HepG2 (cell line): Measurements from ENCODE around the gene SLC25A22. TPM values are rescaled to one million over a fixed set of nuclear protein-coding genes. Genes with fewer than 3 reads are reported as not detected.

Experiments
- ATAD3A ChIP-seq: sonication (generic); formaldehyde crosslinking; IDR thresholded peaks from 2 replicates; pipeline ENCODE4 v1.4.0; 2020; ENCODE audit warnings: missing genetic modification reagents
- CBX1 ChIP-seq: IDR thresholded peaks from one replicate; pipeline ENCODE4 v1.6.1; 2016; ENCODE audit warnings: antibody characterized with exemption, low read depth
- FOXM1 ChIP-seq: sonication (generic); formaldehyde crosslinking; IDR thresholded peaks from 2 replicates; pipeline ENCODE4 v1.5.0; 2020; ENCODE audit warnings: missing genetic modification reagents
- HIVEP1 ChIP-seq: sonication (generic); formaldehyde crosslinking; IDR thresholded peaks from 2 replicates; pipeline ENCODE4 v1.4.0; 2020; ENCODE audit warnings: mild to moderate bottlenecking, missing genetic modification reagents
- MED8 ChIP-seq: sonication (generic); formaldehyde crosslinking; IDR thresholded peaks from 2 replicates; pipeline ENCODE4 v1.8.1; 2023; ENCODE audit warnings: mild to moderate bottlenecking, missing genetic modification reagents; ENCODE audit not compliant: insufficient replicate concordance
- PRMT3 ChIP-seq: sonication (generic); formaldehyde crosslinking; IDR thresholded peaks from 2 replicates; pipeline ENCODE4 v1.8.1; 2022; ENCODE audit warnings: low read depth, mild to moderate bottlenecking, moderate library complexity, missing genetic modification reagents, borderline replicate concordance
- SRSF4 ChIP-seq: fragments of 200-400 bp; formaldehyde crosslinking; IDR thresholded peaks from one replicate; pipeline ENCODE4 v1.6.1; 2018; ENCODE audit warnings: mild to moderate bottlenecking, low read depth, low read length, moderate library complexity; ENCODE audit not compliant: poor library complexity, severe bottlenecking
- ZFAT ChIP-seq: sonication (generic); formaldehyde crosslinking; conservative IDR thresholded peaks from 2 replicates; pipeline ENCODE4 v1.8.1; 2023; ENCODE audit warnings: missing genetic modification reagents, inconsistent platforms
- ZNF138 ChIP-seq: sonication (generic); formaldehyde crosslinking; IDR thresholded peaks from 2 replicates; pipeline ENCODE4 v1.5.0; 2020; ENCODE audit warnings: mild to moderate bottlenecking, low read depth, missing genetic modification reagents
- ZNF24 ChIP-seq: fragments of 450-650 bp; IDR thresholded peaks from 2 replicates; pipeline ENCODE4 v1.6.1; 2017; ENCODE audit warnings: antibody characterized with exemption, mild to moderate bottlenecking
- polyA plus RNA-seq, 8 experiments: library from polyadenylated mRNA; depleted of rRNA in 3 of 8; stranded (reverse) in 7 of 8; unstranded in 1 of 8; fragments of >200 nt; fragmentation: Illumina TruSeq in 4 of 8; extraction: Trizol in 4 of 8; gene quantifications; 2 replicates each; pipeline versions ENCODE4 v1.2.1 to v1.2.3, GENCODE V29; 2011 to 2016; ENCODE audit warnings: low read depth in 4 of 8, missing spikeins in 1 of 8, mixed read lengths in 1 of 8; ENCODE audit not compliant: insufficient read depth in 1 of 8
- total RNA-seq, 5 experiments: library from RNA; depleted of rRNA; stranded (reverse); fragments of >200 nt; fragmentation: Illumina TruSeq; extraction: Trizol; gene quantifications; 2 replicates each; pipeline ENCODE4 v1.2.3, GENCODE V29; 2016; ENCODE audit warnings: low read depth in 1 of 5
- TF ChIP-seq, protein P1 (sequence below): sonication (generic); formaldehyde crosslinking; IDR thresholded peaks from 2 replicates; pipeline ENCODE4 v1.5.0; 2020; ENCODE audit warnings: mild to moderate bottlenecking, missing genetic modification reagents, borderline replicate concordance
- TF ChIP-seq, protein P2 (sequence below): sonication (generic); formaldehyde crosslinking; IDR thresholded peaks from 2 replicates; pipeline ENCODE4 v1.4.0; 2020; ENCODE audit warnings: missing genetic modification reagents
- TF ChIP-seq, protein P3 (sequence below): IDR thresholded peaks from 2 replicates; pipeline ENCODE4 v1.6.1; 2016; ENCODE audit warnings: mild to moderate bottlenecking
- TF ChIP-seq, protein P4 (sequence below): sonication (generic); formaldehyde crosslinking; IDR thresholded peaks from 2 replicates; pipeline ENCODE4 v1.4.0; 2020; ENCODE audit warnings: missing genetic modification reagents
- TF ChIP-seq, protein P5 (sequence below): sonication (generic); formaldehyde crosslinking; IDR thresholded peaks from 2 replicates; pipeline ENCODE4 v1.4.0; 2020; ENCODE audit warnings: missing genetic modification reagents
- TF ChIP-seq, protein P6 (sequence below): sonication (generic); formaldehyde crosslinking; IDR thresholded peaks from 2 replicates; pipeline ENCODE4 v1.8.1; 2023; ENCODE audit warnings: mild to moderate bottlenecking, missing genetic modification reagents

SLC25A22 gene
- total and polyA plus RNA-seq, 2 of the 13 experiments (the other 11 are each of a cell fraction or from before 2014, with no cell fraction given), result 12.4 to 19.2 TPM

DNA sequence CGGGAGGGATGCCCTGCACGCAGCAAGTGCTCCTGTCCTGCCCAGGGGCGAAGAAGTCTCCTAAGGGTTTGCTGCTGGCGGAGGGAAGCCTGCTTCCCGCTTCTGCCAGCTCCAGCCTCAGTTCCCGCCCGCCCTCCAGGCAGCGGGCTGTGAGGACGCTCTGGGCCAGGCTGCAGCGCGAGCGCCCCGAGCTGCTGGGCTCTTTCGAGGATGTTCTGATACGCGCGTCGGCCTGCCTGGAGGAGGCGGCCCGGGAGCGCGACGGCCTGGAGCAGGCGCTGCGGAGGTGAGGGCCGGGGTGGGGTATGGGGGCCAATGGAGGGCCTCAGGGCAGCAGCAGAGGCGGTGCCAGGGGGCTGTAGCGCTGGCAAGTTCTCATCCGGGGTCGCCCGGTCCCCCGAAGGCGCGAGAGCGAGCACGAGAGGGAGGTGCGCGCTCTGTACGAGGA is 31.8 kb upstream of the SLC25A22 start (continued):
- TF ChIP-seq, protein P1, sequence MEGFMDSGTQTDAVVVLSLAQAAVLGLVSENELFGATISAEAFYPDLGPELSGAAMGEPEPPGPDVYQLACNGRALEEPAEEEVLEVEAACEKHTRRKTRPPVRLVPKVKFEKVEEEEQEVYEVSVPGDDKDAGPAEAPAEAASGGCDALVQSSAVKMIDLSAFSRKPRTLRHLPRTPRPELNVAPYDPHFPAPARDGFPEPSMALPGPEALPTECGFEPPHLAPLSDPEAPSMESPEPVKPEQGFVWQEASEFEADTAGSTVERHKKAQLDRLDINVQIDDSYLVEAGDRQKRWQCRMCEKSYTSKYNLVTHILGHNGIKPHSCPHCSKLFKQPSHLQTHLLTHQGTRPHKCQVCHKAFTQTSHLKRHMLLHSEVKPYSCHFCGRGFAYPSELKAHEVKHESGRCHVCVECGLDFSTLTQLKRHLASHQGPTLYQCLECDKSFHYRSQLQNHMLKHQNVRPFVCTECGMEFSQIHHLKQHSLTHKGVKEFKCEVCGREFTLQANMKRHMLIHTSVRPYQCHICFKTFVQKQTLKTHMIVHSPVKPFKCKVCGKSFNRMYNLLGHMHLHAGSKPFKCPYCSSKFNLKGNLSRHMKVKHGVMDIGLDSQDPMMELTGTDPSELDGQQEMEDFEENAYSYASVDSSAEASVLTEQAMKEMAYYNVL (CRISPR knock-in tag), result 0 out of 2 replicates have a peak, but pooled peaks have one; percentile 34
- TF ChIP-seq ZFAT (CRISPR knock-in tag) (no peak), MED8 (CRISPR knock-in tag) (peak; percentile 34), ZNF138 (CRISPR knock-in tag) (no peak), PRMT3 (CRISPR knock-in tag) (no peak), ZNF24 (no peak), SRSF4 (no peak), HIVEP1 (CRISPR knock-in tag) (0 out of 2 replicates have a peak, but pooled peaks have one; percentile 6), ATAD3A (CRISPR knock-in tag) (no peak), FOXM1 (CRISPR knock-in tag) (no peak), CBX1 (no peak)
- TF ChIP-seq, protein P2, sequence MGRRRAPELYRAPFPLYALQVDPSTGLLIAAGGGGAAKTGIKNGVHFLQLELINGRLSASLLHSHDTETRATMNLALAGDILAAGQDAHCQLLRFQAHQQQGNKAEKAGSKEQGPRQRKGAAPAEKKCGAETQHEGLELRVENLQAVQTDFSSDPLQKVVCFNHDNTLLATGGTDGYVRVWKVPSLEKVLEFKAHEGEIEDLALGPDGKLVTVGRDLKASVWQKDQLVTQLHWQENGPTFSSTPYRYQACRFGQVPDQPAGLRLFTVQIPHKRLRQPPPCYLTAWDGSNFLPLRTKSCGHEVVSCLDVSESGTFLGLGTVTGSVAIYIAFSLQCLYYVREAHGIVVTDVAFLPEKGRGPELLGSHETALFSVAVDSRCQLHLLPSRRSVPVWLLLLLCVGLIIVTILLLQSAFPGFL (CRISPR knock-in tag), result no peak
- TF ChIP-seq, protein P3, sequence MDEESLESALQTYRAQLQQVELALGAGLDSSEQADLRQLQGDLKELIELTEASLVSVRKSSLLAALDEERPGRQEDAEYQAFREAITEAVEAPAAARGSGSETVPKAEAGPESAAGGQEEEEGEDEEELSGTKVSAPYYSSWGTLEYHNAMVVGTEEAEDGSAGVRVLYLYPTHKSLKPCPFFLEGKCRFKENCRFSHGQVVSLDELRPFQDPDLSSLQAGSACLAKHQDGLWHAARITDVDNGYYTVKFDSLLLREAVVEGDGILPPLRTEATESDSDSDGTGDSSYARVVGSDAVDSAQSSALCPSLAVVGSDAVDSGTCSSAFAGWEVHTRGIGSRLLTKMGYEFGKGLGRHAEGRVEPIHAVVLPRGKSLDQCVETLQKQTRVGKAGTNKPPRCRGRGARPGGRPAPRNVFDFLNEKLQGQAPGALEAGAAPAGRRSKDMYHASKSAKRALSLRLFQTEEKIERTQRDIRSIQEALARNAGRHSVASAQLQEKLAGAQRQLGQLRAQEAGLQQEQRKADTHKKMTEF, result no peak
- TF ChIP-seq, protein P4, sequence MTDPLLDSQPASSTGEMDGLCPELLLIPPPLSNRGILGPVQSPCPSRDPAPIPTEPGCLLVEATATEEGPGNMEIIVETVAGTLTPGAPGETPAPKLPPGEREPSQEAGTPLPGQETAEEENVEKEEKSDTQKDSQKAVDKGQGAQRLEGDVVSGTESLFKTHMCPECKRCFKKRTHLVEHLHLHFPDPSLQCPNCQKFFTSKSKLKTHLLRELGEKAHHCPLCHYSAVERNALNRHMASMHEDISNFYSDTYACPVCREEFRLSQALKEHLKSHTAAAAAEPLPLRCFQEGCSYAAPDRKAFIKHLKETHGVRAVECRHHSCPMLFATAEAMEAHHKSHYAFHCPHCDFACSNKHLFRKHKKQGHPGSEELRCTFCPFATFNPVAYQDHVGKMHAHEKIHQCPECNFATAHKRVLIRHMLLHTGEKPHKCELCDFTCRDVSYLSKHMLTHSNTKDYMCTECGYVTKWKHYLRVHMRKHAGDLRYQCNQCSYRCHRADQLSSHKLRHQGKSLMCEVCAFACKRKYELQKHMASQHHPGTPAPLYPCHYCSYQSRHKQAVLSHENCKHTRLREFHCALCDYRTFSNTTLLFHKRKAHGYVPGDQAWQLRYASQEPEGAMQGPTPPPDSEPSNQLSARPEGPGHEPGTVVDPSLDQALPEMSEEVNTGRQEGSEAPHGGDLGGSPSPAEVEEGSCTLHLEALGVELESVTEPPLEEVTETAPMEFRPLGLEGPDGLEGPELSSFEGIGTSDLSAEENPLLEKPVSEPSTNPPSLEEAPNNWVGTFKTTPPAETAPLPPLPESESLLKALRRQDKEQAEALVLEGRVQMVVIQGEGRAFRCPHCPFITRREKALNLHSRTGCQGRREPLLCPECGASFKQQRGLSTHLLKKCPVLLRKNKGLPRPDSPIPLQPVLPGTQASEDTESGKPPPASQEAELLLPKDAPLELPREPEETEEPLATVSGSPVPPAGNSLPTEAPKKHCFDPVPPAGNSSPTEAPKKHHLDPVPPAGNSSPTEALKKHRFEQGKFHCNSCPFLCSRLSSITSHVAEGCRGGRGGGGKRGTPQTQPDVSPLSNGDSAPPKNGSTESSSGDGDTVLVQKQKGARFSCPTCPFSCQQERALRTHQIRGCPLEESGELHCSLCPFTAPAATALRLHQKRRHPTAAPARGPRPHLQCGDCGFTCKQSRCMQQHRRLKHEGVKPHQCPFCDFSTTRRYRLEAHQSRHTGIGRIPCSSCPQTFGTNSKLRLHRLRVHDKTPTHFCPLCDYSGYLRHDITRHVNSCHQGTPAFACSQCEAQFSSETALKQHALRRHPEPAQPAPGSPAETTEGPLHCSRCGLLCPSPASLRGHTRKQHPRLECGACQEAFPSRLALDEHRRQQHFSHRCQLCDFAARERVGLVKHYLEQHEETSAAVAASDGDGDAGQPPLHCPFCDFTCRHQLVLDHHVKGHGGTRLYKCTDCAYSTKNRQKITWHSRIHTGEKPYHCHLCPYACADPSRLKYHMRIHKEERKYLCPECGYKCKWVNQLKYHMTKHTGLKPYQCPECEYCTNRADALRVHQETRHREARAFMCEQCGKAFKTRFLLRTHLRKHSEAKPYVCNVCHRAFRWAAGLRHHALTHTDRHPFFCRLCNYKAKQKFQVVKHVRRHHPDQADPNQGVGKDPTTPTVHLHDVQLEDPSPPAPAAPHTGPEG (CRISPR knock-in tag), result no peak
- TF ChIP-seq, protein P5, sequence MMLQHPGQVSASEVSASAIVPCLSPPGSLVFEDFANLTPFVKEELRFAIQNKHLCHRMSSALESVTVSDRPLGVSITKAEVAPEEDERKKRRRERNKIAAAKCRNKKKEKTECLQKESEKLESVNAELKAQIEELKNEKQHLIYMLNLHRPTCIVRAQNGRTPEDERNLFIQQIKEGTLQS (CRISPR knock-in tag), result no peak
- TF ChIP-seq, protein P6, sequence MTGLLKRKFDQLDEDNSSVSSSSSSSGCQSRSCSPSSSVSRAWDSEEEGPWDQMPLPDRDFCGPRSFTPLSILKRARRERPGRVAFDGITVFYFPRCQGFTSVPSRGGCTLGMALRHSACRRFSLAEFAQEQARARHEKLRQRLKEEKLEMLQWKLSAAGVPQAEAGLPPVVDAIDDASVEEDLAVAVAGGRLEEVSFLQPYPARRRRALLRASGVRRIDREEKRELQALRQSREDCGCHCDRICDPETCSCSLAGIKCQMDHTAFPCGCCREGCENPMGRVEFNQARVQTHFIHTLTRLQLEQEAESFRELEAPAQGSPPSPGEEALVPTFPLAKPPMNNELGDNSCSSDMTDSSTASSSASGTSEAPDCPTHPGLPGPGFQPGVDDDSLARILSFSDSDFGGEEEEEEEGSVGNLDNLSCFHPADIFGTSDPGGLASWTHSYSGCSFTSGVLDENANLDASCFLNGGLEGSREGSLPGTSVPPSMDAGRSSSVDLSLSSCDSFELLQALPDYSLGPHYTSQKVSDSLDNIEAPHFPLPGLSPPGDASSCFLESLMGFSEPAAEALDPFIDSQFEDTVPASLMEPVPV (CRISPR knock-in tag), result 0 out of 2 replicates have a peak, but pooled peaks have one; percentile 20
